HepG2 (cell line): Measurements from ENCODE around the gene UCK2. TPM values are rescaled to one million over a fixed set of nuclear protein-coding genes. Genes with fewer than 3 reads are reported as not detected.

Experiments
- ATAC-seq: fragments of 200-7000 bp; cut with Tn5 transposase; 3 replicates; pipeline ENCODE4 v1.9.1; 2020; ENCODE audit warnings: mild to moderate bottlenecking, moderate library complexity
- BruUV-seq: library from RNA; stranded (reverse); fragments of 400-500 nt; replicated peaks from 2 replicates; lab custom pipeline; 2021; lab: Mats Ljungman, UMichigan
- CTCF ChIA-PET: fragments of 300-600 bp; formaldehyde crosslinking; extraction: SDS; loops from one replicate; lab custom pipeline; 2021; ENCODE audit warnings: low total read pairs, inconsistent platforms, low intra/inter-chr PET ratio; lab: Yijun Ruan, JAX
- POLR2A ChIA-PET: fragments of 350-600 bp; sonication (Branson Sonifier 250); formaldehyde crosslinking; loops from one replicate; lab custom pipeline; 2020; ENCODE audit warnings: antibody characterized with exemption, inconsistent platforms; lab: Yijun Ruan, JAX
- DNase-seq: peaks from one replicate; pipeline ENCODE4 v3.0.0-alpha.2; 2015; ENCODE audit warnings: low spot score
- FAIRE-seq: peaks from 3 replicates; lab custom pipeline; 2011; peaks lifted over from hg19 to GRCh38; lab: Jason Lieb, UNC
- H2AFZ ChIP-seq: one replicate; pipeline ENCODE4 v1.6.1; 2011; ENCODE audit warnings: low read length, inconsistent platforms
- H3K27ac ChIP-seq: fragments of 300-600 bp; 3 replicates; pipeline ENCODE4 v1.8.0; 2011; ENCODE audit warnings: mixed run types, mild to moderate bottlenecking, mixed read lengths, low read length, inconsistent platforms; ENCODE audit not compliant: insufficient read depth; ENCODE audit errors: extremely low read length
- H3K27me3 ChIP-seq, 2 experiments: fragments of 200-600 bp in 1 of 2; 2 replicates in 1 of 2; 3 replicates in 1 of 2; pipeline versions ENCODE4 v1.6.0 to v1.8.0; 2011; ENCODE audit warnings: low read length in 2 of 2, mild to moderate bottlenecking in 2 of 2, moderate library complexity in 2 of 2, inconsistent platforms in 1 of 2; ENCODE audit not compliant: insufficient read depth in 2 of 2, control insufficient read depth in 1 of 2
- H3K36me3 ChIP-seq, 2 experiments: fragments of 200-600 bp in 1 of 2; replicated peaks in 1 of 2; 2 replicates in 1 of 2; 3 replicates in 1 of 2; pipeline versions ENCODE4 v1.5.1 to v1.8.0; 2011; ENCODE audit warnings: low read length in 2 of 2, inconsistent platforms in 1 of 2; ENCODE audit not compliant: insufficient read depth in 2 of 2, control insufficient read depth in 1 of 2
- H3K4me1 ChIP-seq: 2 replicates; pipeline ENCODE4 v1.5.1; 2012; ENCODE audit warnings: low read length, inconsistent platforms; ENCODE audit not compliant: insufficient read depth
- H3K4me2 ChIP-seq: 2 replicates; pipeline ENCODE4 v1.6.0; 2011; ENCODE audit warnings: low read depth, low read length, inconsistent platforms
- H3K4me3 ChIP-seq, 3 experiments: fragments of 200-600 bp in 1 of 3; sonication (generic), shearing (Covaris generic) in 1 of 3; replicated peaks in 1 of 3; 2 replicates each; pipeline ENCODE4 v1.5.1; 2011 to 2016; ENCODE audit warnings: low read length in 3 of 3, inconsistent platforms in 2 of 3, low read depth in 2 of 3, mild to moderate bottlenecking in 2 of 3, control low read depth in 1 of 3, mixed read lengths in 1 of 3; ENCODE audit not compliant: insufficient read depth in 1 of 3
- H3K79me2 ChIP-seq: one replicate; pipeline ENCODE4 v1.6.1; 2011; ENCODE audit warnings: low read length, inconsistent platforms; ENCODE audit not compliant: insufficient read depth
- H3K9ac ChIP-seq: 2 replicates; pipeline ENCODE4 v1.6.0; 2011; ENCODE audit warnings: mild to moderate bottlenecking, low read depth, low read length, inconsistent platforms; ENCODE audit not compliant: insufficient read depth
- H3K9me3 ChIP-seq: 2 replicates; pipeline ENCODE4 v1.5.1; 2012; ENCODE audit warnings: mild to moderate bottlenecking, low read length
- H4K20me1 ChIP-seq: 2 replicates; pipeline ENCODE4 v1.6.0; 2011; ENCODE audit warnings: inconsistent platforms, mild to moderate bottlenecking, low read length, moderate library complexity; ENCODE audit not compliant: insufficient read depth
- AHDC1 ChIP-seq: sonication (generic); formaldehyde crosslinking; IDR thresholded peaks from 2 replicates; pipeline ENCODE4 v1.5.1; 2020; ENCODE audit warnings: mild to moderate bottlenecking, missing genetic modification reagents, borderline replicate concordance
- BORCS8-MEF2B ChIP-seq: sonication (generic); formaldehyde crosslinking; IDR thresholded peaks from 2 replicates; pipeline ENCODE4 v1.8.0; 2022; ENCODE audit warnings: mild to moderate bottlenecking, missing genetic modification reagents
- CENPX ChIP-seq: sonication (generic); formaldehyde crosslinking; IDR thresholded peaks from 2 replicates; pipeline ENCODE4 v1.9.0; 2021; ENCODE audit warnings: mild to moderate bottlenecking, missing genetic modification reagents, moderate library complexity
- DNMT3B ChIP-seq: conservative IDR thresholded peaks from 2 replicates; pipeline ENCODE4 v1.6.1; 2016; ENCODE audit warnings: missing biosample characterization, control low read depth
- HOMEZ ChIP-seq: IDR thresholded peaks from 2 replicates; pipeline ENCODE4 v1.6.1; 2016; ENCODE audit warnings: low read depth
- MED1 ChIP-seq: sonication (generic); formaldehyde crosslinking; IDR thresholded peaks from 2 replicates; pipeline ENCODE4 v1.4.0; 2020; ENCODE audit warnings: missing genetic modification reagents
- NFYB ChIP-seq: sonication (generic); formaldehyde crosslinking; IDR thresholded peaks from 2 replicates; pipeline ENCODE4 v1.4.0; 2020; ENCODE audit warnings: missing genetic modification reagents
- RAD21 ChIP-seq: fragments of 450-650 bp; formaldehyde crosslinking; IDR thresholded peaks from 2 replicates; pipeline ENCODE4 v1.5.0; 2020; ENCODE audit warnings: mild to moderate bottlenecking
- USF2 ChIP-seq, 2 experiments: sonication (generic) in 1 of 2; formaldehyde crosslinking in 1 of 2; IDR thresholded peaks; 2 replicates each; pipeline versions ENCODE4 v1.5.1 to v1.6.1; 2011 to 2020; ENCODE audit warnings: borderline replicate concordance in 1 of 2, low read depth in 1 of 2, low read length in 1 of 2, mild to moderate bottlenecking in 1 of 2, missing genetic modification reagents in 1 of 2, moderate library complexity in 1 of 2
- ZBTB25 ChIP-seq: IDR thresholded peaks from 2 replicates; pipeline ENCODE4 v1.6.1; 2018; ENCODE audit warnings: missing genetic modification reagents
- ZNF136 ChIP-seq: sonication (generic); formaldehyde crosslinking; IDR thresholded peaks from 2 replicates; pipeline ENCODE4 v1.8.1; 2022; ENCODE audit warnings: low read depth, mild to moderate bottlenecking, moderate library complexity, missing genetic modification reagents
- ZNF780A ChIP-seq: sonication (generic); formaldehyde crosslinking; IDR thresholded peaks from 2 replicates; pipeline ENCODE4 v1.8.0; 2022; ENCODE audit warnings: mild to moderate bottlenecking, missing genetic modification reagents, moderate library complexity
- WGBS: methylation state at CpG from one replicate; pipeline ENCODE4 v1.1.6; 2017; ENCODE audit warnings: low lambda C conversion rate; 5-methylcytosine and 5-hydroxymethylcytosine counted together
- in situ Hi-C: cut with HindIII; loops from 2 replicates; pipeline ENCODE4 v1.10.0; 2017; ENCODE audit warnings: low pct_unique_long_range_greater_than_20kb; ENCODE audit not compliant: extremely low pct_ligation_motif_present
- intact Hi-C: fragments of 100-400 bp; cut with micrococcal nuclease; formaldehyde crosslinking; loops from one replicate; pipeline ENCODE4 v1.10.0; 2022; ENCODE audit not compliant: unreplicated experiment
- polyA plus RNA-seq, 8 experiments: library from polyadenylated mRNA; depleted of rRNA in 3 of 8; stranded (reverse) in 7 of 8; unstranded in 1 of 8; fragments of >200 nt; fragmentation: Illumina TruSeq in 4 of 8; extraction: Trizol in 4 of 8; gene quantifications; 2 replicates each; pipeline versions ENCODE4 v1.2.1 to v1.2.3, GENCODE V29; 2011 to 2016; ENCODE audit warnings: low read depth in 4 of 8, missing spikeins in 1 of 8, mixed read lengths in 1 of 8; ENCODE audit not compliant: insufficient read depth in 1 of 8
- total RNA-seq, 5 experiments: library from RNA; depleted of rRNA; stranded (reverse); fragments of >200 nt; fragmentation: Illumina TruSeq; extraction: Trizol; gene quantifications; 2 replicates each; pipeline ENCODE4 v1.2.3, GENCODE V29; 2016; ENCODE audit warnings: low read depth in 1 of 5

UCK2 gene
- total and polyA plus RNA-seq, 2 of the 13 experiments (the other 11 are each of a cell fraction or from before 2014, with no cell fraction given), result 64.3 to 78.0 TPM

GRCh38 chr1:165914136-165914798, 86.9 kb downstream of the UCK2 start:
- Histone ChIP-seq H3K9me3 (no peaks in the 10 kb centered on the region), H3K27me3 (no peaks in the 10 kb centered on the region), H3K36me3 (peaks cover 0 to 4% of the 10 kb centered on the region in 2 experiments; a peak in 1 of 5 replicates), H3K9ac (no peak overlapping the region), H3K4me3 (no peak overlapping the region), H4K20me1 (no peaks in the 10 kb centered on the region), H3K4me2 (no peak overlapping the region), H3K79me2 (no peaks in the 10 kb centered on the region), H3K4me1 (peaks cover 63% of the 10 kb centered on the region), H2AFZ (no peak overlapping the region), H3K27ac (no peak overlapping the region)
- in situ Hi-C loops, result loop anchor here (5.0 to 25.0 kb wide), 2 partner anchors 217 to 502 kb away; partner anchors contain the start of gene ALDH9A1
- intact Hi-C loops, result loop anchor here (1.0 to 10.0 kb wide), 6 partner anchors 145 to 779 kb away; partner anchors contain the start of gene ALDH9A1
- FAIRE-seq (peak; percentile 95), DNase-seq (peak; percentile 67), ATAC-seq (peak; percentile 21)
- WGBS, result 3% methylated on average over 4 of the region's 4 CpGs
- ChIA-PET POLR2A (interaction anchor here (1.1 kb wide), 1 partner anchor 216 kb away, joined by 3 read pairs; the partner anchor contains the start of gene ALDH9A1), CTCF (interaction anchor here (0.6 to 3.4 kb wide), 6 partner anchors 42 to 313 kb away, joined by 3 to 38 read pairs (median 4); partner anchors contain the start of gene ALDH9A1)
- BruUV-seq, result no TSS peak
- TF ChIP-seq MED1 (CRISPR knock-in tag), result no peak
- TF ChIP-seq RAD21 (CRISPR knock-in tag), result peak; percentile 85
- no peak for TF ChIP-seq BORCS8-MEF2B (CRISPR knock-in tag)
- no peak for TF ChIP-seq ZNF136 (CRISPR knock-in tag)
- 0 out of 2 replicates have a peak, but pooled peaks have one; percentile 29 for TF ChIP-seq ZBTB25 (CRISPR knock-in tag)
- TF ChIP-seq USF2 (IDR thresholded peaks at IDR 0.05; ENCODE audit: low read depth, low read length), result no peak
- no peak for TF ChIP-seq USF2 (CRISPR knock-in tag; IDR thresholded peaks at IDR 0.05; ENCODE audit: borderline replicate concordance)
- no peak for TF ChIP-seq NFYB (CRISPR knock-in tag)
- no peak for TF ChIP-seq ZNF780A (CRISPR knock-in tag)
- TF ChIP-seq AHDC1, result no peak
- TF ChIP-seq DNMT3B, result no peak
- no peak for TF ChIP-seq CENPX (CRISPR knock-in tag)
- TF ChIP-seq HOMEZ (CRISPR knock-in tag), result peak; percentile 34; the same call in 1 of the 2 replicates
